SU-DHL-6 (cell line): ENCODE measurements around the gene ADCYAP1R1.

Experiments
- EZH2phosphoT487 ChIP-seq: fragments of 200-600 bp; sonication (generic), shearing (Covaris generic); conservative IDR thresholded peaks from 2 replicates; pipeline ENCODE4 v1.6.1; 2018; ENCODE audit warnings: mild to moderate bottlenecking, antibody characterized with exemption, low read length, moderate library complexity, mixed read lengths
- TF ChIP-seq, protein P1 (sequence below): fragments of 200-600 bp; sonication (generic); IDR thresholded peaks from one replicate; pipeline ENCODE4 v1.5.1; 2017; ENCODE audit warnings: antibody characterized with exemption, mild to moderate bottlenecking, low read length, moderate library complexity; ENCODE audit not compliant: insufficient read depth, poor library complexity, severe bottlenecking

DNA sequence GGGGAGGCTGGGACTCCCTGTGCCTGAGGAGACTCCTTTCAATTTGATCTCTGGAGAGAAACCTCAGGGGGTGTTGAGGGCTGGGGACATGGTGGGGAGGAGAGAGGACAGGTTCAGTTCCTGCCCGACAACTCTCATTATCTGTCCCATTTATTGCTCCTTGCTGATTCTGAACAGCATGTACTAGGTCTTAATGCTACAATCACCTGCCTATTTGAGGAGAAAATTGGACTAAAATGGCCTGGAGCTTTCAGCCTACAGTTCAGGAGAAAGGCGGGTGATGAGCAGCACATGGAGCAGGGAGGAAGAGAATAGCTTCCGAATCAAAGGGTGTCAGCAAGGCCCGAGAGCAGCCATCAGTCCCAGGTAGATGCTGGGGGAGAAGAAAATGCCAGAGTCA lies 30.0 kb upstream of the ADCYAP1R1 start:
- TF ChIP-seq, protein P1, sequence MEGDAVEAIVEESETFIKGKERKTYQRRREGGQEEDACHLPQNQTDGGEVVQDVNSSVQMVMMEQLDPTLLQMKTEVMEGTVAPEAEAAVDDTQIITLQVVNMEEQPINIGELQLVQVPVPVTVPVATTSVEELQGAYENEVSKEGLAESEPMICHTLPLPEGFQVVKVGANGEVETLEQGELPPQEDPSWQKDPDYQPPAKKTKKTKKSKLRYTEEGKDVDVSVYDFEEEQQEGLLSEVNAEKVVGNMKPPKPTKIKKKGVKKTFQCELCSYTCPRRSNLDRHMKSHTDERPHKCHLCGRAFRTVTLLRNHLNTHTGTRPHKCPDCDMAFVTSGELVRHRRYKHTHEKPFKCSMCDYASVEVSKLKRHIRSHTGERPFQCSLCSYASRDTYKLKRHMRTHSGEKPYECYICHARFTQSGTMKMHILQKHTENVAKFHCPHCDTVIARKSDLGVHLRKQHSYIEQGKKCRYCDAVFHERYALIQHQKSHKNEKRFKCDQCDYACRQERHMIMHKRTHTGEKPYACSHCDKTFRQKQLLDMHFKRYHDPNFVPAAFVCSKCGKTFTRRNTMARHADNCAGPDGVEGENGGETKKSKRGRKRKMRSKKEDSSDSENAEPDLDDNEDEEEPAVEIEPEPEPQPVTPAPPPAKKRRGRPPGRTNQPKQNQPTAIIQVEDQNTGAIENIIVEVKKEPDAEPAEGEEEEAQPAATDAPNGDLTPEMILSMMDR: no peak
- TF ChIP-seq EZH2phosphoT487: no peak
